Left kidney (tissue), 2 donors: Measurements from ENCODE around the gene KHDC4. TPM values are rescaled to one million over a fixed set of nuclear protein-coding genes. Genes with fewer than 3 reads are reported as not detected.
"Not testable (repeated sequence)": the region's sequence is repeated elsewhere in the genome, so short reads cannot be mapped to it uniquely, and the experiment has no call there.

Source experiments
- DNase-seq: peaks from one replicate; pipeline ENCODE4 v3.0.0-alpha.2; 2013
- polyA plus RNA-seq: library from polyadenylated mRNA; unstranded; fragments of 120-200 nt; gene quantifications from one replicate; pipeline ENCODE4 v1.2.1, GENCODE V29; 2013; ENCODE audit not compliant: insufficient read length

Gene KHDC4
- polyA plus RNA-seq, 1 donor, result 82.4 TPM

DNA sequence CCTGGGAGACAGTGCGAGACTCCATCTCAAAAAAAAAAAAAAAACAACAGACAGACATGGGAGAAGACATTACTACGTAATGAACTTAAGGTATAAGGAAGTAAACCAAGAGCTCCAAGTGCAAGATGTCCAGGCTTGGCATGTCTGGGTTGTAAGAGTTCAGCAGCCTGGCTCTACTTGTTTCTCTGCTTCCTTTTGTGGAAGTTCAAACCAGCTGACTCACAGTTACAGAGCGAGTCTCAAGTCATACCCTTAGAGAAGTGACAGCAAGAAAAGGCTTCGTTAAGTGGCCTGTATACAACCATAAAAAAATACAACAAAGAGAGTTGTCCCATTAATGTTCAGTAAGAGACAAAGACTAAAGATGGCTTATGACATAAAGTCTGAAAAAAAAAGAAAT lies 24.3 kb downstream of the KHDC4 start:
- no peak for DNase-seq

DNA sequence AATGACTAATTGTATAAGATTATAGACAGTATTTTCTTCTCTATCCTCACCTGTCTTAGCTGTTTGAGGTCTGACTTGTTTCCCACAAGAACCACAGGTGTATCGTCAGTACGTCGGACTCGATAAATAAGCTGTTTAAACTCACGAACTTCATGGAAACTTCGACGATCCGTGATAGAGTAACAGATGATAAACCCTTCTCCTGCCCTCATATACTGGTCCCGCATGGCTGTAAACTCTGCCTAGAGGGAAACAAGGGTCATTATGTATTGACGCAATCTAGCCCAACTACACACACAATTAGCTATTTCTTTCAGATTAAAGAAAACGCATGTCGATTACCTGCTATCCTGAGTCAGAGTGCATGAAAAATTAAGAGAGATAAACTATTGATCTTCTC lies 30.0 kb downstream of the KHDC4 start:
- no peak for DNase-seq

DNA sequence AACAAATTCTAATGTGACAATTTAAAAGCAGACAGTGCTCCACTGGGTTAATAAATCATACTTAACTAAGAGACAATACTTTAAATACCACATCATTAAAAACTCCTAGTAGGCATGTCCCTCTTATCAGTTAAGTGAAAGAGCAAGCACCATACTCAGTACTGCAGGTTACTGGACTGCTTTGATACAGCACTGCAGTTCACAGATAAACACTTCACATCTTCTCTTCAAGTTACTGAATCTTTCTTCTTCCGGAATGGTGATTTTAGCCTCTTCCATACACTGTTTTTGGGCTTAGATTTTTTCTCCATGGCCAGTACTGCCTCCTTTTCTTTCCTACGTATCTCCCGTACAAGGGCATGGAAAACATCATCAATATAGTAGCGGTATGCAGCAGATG lies 34.1 kb downstream of the KHDC4 start:
- no peak for DNase-seq

DNA sequence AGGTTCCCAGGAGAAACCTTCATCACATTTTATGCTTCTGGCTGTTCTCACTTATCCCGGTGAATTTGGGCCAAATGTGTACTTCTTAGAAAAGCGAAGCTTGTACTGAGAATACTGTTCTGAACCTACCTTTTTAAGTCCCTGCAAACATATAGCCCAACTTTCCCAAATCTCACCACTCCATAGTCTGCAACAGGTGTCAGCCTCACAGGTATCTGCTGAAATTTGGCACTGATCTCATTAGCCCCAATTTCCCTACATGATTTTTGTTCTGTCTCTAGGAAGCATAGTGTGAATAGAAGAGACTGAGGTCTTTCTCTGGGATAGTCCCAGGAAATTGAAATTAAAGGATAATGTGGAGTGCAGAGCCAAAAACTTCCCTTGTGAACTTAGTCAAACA lies 34.5 kb downstream of the KHDC4 start:
- no peak for DNase-seq

DNA sequence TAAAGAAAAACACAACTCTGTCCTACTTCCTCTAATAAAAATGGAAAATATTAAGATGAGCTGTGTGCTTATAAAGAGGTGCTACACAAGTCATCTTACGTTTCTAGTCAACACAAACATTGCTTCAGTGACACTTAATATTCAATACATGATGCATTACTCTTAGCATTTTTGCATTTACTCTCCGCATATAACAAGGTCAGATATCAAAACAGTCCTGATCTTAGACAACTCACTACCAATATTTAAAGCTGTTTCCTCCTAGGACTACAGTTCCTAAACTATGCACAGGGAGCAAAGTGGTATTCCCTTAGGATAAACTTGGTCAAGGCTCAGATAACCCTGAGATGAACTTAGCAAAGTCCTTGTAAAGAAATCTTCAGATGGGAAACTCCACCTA lies 35.3 kb downstream of the KHDC4 start:
- no peak for DNase-seq

DNA sequence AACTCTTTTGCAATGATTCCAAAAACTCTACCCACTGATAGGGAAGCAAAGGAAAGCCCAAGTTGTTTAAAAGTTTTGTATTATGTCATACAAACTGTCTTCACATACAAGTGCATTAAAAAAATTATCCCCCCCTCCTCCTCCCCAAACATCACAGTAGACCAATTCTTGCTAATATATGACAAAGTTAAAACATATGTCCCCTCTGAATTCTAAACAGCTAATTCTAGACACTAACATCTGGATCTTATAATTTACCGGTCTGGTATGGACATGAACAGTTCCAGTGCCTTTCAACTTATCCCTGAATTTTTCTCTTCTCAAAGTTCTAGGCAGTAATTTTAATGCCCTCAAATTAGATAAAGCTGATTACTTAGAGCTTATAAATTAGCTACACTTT lies 36.5 kb downstream of the KHDC4 start:
- DNase-seq, result no peak

DNA sequence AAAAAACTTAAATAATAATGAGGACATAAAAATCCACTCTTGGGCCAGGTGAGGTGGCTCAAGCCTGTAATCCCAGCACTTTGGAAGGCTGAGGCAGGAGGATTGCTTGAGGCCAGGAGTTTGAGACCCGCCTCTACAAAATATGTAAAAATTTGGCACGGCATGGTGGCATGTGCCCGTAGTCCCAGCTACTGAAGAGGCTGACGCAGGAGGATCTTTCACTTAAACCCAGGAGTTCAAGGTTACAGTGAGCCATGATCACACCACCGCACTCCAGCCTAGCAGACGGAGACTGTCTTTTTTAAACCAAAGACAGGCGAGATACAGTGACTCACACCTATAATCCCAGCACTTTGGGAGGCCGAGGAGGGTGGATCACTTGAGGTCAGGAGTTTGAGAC lies 37.7 kb downstream of the KHDC4 start:
- not testable (repeated sequence) for DNase-seq

DNA sequence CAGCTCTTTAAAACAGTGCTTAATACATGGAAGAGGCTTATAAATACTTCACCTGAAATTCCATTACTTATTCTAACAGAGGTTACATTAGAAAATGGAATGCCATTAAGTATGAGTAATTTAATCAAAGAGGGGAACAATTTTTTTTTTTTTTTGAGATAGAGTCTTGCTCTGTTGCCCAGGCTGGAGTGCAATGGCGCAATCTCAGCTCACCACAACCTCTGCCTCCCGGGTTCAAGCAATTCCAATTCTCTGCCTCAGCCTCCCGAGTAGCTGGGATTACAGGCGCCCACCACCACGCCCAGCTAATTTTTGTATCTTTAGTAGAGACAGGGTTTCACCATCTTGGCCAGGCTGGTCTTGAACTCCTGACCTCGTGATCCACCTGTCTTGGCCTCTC lies 38.6 kb downstream of the KHDC4 start:
- DNase-seq, result not testable (repeated sequence)

DNA sequence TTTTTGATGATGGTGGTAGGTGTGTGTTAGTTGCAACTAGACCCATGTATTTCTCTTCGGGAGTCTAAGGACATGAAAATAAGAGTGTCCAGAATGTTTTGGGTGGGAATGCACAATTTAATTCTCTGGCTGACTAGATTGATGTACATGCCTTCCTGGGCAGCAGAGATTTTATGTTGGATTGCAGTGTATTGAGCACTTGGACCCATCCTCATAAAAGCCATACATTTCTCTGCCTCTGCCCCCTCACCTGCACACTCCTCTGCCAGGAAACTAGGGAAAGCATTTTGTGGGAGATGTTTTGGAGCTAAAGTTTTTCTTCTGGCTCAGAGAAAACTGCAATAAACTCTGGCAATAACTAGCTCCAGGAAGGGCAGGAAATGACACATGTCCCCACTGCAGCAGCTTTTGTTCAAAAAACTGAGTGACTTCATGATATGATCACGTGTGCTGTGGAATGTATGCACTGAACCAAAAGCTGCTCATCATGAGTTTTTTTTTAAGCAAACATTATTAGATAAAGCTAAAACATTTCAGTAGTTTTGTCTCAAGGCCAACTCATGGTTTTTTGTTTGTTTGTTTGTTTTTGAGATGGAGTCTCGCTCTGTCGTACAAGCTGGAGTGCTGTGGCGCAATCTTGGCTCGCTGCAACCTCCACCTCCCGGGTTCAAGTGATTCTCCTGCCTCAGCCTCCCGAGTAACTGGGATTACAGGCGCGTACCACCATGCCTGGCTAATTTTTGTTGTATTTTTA lies 40.6 kb downstream of the KHDC4 start:
- DNase-seq, result no peak

DNA sequence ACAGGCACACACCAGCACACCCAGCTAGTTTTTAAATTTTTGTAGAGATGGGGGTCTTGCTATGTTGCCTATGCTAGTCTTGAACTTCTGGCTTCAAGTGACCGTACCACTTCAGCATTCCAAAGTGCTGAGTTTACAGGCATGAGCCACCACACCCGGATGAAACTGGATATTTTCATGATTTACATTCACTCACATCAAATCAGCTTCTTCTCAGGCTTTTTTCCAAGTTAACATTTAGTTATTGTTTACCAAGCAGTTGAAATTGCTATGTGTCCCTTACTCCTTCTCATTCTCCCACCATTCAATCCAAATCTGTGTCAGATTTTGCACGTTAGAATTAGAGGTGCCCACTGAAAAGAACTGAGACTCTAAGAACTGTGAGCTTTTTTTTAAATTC lies 41.4 kb downstream of the KHDC4 start:
- DNase-seq, result no peak

DNA sequence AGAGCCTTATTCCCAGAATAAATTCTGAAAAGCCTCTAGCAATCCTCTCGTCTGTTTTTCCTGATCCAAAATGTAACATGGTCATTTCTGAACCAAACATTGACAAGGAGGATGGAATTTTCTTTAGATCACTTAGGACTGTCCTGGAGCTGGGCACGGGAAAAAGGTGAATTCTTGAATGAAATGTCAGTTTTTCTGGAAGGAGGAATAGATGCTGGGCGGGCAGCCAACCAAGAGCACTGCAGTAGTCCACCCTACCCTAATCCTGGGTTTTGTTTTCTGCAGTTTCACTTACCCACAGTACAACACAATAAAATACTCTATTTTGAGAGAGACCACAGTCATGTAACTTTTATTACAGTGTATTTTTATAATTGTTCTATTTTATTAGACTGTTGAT lies 44.0 kb downstream of the KHDC4 start:
- DNase-seq, result no peak

DNA sequence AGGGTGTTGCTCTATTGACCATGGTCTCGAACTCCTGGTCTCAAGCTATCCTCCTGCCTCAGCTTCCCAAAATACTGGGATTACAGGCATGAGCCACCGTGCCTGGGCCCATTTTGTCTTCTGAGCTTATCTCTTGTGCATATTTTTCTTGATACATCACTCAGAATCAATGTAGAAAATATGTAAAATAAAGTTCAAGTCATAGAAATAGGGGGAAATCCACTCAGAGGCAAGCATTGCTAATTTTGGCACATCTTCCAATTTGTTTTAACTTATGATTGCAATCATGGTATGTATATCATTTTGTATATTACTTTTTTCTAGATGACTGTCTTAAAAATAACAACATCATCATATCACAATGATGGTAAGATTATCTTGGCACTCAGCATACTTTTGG lies 44.6 kb downstream of the KHDC4 start:
- DNase-seq, result no peak

DNA sequence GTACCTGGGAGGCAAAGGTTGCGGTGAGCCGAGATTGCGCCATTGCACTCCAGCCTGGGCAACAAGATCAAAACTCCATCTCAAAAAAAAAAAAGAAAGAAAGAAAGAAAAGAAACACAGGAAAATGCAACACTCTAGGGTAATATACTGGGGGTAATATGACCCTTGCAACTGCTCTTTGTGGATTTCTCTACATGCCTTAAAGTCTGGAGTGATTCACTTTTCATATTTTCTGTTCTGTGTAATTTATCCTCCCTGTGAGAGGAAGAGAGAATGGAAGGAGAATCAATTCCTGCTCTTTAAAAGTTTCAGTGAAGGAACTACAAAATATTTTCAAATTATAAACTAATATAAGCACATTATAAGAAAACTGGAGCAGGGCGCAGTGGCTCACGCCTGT lies 45.7 kb downstream of the KHDC4 start:
- DNase-seq, result no peak

DNA sequence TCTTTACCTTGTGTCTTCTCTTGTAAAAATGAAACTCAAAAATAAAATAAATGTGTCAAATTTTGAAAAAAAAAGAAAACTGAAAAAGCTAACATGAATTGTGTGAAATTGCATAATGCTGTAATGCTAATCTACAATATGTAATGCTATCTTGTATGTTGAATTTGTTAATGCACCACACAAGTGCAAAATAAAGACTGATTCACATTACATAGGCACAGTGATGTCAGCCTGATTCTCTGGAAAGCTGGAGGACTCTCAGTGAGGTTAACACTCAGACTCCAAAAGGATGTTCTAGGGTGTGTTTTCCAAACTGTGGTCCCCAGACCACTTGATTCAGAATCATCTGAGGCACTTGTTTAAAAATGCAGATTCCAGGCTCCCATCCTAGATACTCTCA lies 49.2 kb downstream of the KHDC4 start:
- DNase-seq, result no peak

DNA sequence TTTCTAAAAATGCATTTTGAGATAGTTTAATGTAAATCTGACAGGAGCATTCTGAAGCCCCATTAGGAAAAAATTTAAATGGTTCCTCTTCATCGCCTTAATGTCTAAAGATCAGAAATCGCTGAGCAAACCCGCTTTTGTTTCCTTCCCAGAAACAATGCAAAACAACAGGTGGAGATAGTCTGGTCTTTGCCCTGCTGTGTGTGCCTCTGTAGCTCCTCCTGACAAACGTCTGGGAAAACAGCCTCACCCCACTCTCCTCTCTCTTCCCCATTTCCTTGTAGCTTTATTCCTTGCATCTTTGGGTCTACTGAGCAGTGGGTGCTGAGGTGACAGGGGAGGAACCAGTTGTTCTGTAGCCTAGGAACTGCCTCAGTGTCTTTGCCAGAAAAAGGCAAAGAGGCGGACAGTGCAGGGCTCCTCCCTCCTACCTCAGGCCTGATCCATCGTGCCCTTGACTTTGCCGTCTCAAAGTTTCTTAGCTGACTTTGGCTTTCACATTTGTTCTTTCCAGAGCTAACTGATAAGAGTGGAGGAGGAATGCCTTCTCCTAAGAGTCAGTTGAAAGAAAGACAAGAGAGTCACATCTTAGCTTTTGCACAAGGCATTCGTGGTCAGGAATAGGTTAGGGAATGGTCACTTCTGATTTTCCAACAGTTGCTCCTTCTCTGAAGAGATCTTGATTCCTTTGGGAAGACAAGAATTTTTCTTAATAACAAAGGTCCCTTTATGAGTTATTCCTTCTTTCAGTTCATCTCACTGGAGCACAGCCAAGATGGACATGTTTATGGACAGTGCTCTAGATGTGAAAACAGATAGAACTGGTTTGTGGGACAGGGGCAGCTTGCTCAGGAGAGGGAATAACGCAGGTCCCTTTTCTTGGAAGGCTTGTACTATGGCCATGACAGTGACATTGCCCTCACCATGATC lies 49.9 kb downstream of the KHDC4 start:
- DNase-seq, result no peak

DNA sequence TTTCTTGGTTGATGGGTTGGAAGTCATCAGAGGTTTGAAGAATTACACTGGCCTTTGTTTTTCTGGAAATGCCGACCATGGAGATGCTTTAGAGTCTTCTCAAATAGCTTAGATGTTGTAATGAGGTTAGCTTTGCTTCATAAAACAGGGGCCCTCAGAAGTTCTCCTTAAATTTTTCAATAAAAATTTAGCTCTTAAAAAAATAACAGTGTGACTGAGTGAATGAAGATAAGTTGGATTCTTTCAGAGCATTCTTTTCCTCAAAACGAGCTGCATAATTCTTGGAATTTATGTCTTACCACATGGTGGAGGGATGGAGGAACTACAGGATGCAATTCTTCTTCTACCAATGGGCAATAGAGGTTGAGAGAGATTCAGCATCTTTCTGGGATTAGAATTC lies 51.4 kb downstream of the KHDC4 start:
- DNase-seq, result no peak

DNA sequence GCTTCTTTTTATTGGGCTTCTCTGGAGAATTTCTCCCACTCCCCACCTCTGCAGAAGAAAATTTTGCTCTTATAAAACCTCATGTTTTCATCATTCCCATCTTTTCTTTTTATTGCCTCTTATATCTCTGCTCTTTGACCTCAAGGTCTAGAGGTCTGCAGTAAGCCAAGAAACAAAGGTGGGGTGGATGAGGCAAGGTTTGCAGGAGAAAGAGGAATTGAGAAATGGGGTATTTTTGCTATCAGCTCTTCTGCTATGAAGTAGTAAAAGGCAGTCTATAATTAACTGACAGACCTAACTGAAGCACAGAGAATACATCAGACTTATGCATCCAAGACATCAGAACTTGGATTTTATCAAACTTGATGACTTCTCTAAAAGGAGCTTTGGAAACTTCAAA lies 52.0 kb downstream of the KHDC4 start:
- no peak for DNase-seq

DNA sequence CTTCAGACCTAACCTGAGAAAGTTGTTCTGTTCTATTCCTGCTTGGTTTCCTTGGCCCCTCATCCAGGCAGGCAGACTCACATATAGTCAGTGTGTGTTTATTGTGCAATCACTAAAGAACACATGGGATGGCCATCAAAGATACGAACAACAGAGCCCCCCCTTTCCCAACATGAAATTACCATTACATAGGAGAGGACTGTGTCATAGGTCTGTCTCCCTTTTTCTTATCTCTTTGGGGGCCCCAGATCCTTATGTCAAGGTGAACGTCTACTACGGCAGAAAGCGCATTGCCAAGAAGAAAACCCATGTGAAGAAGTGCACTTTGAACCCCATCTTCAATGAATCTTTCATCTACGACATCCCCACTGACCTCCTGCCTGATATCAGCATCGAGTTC lies 53.3 kb downstream of the KHDC4 start:
- DNase-seq, result no peak

DNA sequence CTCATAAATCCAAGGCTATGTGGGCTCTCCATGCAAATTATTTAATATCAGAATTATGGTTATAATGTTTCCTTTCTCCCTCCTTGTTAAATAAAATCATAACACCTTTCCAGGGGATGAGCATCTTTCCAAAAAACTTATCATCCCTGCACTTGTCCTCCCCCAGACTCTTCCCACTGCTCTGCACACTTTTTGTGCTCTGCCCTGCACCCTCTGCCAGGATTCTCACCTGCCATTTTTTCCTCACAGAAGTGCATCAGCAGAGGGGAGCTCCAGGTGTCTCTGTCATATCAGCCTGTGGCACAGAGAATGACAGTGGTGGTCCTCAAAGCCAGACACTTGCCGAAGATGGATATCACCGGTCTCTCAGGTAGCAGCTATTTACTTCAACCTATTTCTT lies 54.0 kb downstream of the KHDC4 start:
- no peak for DNase-seq

DNA sequence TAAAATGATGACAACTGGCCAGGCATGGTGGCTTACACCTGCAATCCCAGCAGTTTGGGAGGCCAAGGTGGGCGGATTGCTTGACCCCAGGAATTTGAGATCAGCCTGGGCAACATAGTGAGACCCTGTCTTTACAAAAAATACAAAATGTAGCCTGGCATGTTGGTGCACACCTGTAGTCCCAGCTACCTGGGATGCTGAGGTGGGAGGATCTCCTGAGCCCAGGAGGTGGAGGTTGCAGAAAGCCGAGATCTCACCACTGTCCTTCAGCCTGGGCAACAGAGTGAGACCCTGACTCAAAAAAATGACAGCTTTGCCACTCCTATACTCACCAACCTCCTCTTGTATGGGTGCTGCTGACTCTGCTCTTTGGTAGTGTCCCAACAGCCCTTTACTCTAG lies 56.3 kb downstream of the KHDC4 start:
- DNase-seq, result no peak

DNA sequence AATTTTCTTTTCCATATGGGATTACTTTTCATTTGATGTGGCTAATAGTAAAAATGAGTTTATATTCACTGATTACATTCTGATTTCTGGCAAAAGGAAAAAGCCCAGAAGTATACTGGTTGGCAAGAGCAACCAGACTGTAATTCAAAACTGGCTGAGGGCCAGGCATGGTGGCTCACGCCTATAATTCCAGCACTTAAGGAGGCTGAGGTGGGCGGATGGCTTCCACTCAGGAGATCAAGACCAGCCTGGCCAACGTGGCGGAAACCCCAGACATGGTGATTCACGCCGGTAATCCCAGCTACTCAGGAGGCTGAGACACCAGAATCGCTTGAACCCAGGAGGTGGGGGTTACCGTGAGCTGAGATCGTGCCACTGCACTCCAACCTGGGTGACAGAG lies 60.4 kb downstream of the KHDC4 start:
- no peak for DNase-seq

DNA sequence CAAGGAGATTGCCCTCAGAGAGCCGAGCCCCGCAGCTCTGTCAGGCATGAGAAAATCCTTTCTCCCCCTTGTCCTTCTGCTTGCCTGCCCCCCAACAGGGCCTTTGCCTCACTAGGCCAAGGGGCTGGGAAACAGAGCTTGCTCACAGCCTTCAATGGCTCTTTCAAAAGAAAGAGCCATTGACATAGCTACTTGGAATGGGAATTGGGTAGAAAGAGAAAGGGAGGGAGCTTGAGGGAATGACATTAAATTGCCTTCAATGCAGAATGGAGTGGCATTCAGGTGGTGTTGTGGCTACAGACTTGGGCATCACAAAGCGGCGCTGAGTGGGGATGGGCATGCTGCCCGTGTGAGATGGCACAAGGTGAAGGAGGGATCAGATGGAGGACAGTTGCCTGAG lies 61.7 kb downstream of the KHDC4 start:
- DNase-seq, result no peak

DNA sequence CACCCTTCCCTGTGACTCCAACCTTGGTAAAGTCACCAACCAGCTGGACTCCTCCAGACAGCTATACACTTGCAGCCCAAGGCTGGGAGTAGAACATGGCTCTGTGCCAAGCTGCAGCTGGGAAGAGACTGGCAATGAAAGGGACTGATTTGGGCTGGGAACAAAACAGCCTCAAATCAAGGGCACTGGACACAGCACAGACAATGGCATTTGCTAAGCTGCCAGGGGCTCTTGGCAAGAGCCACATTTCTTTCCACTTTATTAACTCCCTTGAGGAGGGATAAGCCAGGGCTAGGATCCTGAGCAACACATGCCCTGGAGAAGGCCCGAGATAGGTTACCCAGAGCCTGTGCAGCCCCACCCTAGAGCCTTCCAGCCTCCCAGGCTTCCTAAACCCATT lies 62.8 kb downstream of the KHDC4 start:
- DNase-seq, result no peak

DNA sequence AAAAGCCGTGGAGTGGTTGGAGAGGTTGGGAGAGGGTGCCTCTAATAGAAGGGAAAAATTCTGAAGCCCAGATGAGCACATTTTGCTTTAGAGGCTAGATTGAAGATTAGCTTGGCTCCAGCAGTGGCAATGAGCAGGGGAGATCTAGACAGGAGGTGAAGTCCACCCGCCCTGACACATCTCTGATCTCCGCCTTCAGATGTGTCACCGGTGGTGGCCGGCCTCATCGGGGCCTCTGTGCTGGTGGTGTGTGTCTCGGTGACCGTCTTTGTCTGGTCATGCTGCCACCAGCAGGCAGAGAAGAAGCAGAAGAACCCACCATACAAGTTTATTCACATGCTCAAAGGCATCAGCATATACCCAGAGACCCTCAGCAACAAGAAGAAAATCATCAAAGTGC lies 66.4 kb downstream of the KHDC4 start:
- DNase-seq, result no peak
